D341Med (cell line): ENCODE measurements around the gene FBXL19.

Experiments used
- DNase-seq: peaks from one replicate; pipeline ENCODE4 v3.0.0; 2012; ENCODE audit warnings: low spot score

FBXL19 gene

DNA sequence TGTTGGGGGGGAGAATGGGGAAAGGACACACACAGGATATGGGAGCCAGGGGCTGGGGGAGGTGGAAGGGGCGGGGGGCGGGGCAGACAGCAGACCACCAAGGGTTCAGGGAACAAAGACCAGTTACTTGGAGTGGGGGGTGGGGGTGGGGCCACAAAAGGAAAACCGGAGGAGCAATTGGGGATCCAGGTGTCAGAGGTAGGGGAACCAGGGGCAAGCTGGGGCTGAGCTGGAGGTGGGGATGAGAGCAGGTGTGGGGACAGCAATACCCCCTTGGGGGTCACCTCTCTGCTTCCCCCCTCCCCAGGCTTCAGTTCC, 24.1 kb downstream of the FBXL19 start:
- no peak for DNase-seq

DNA sequence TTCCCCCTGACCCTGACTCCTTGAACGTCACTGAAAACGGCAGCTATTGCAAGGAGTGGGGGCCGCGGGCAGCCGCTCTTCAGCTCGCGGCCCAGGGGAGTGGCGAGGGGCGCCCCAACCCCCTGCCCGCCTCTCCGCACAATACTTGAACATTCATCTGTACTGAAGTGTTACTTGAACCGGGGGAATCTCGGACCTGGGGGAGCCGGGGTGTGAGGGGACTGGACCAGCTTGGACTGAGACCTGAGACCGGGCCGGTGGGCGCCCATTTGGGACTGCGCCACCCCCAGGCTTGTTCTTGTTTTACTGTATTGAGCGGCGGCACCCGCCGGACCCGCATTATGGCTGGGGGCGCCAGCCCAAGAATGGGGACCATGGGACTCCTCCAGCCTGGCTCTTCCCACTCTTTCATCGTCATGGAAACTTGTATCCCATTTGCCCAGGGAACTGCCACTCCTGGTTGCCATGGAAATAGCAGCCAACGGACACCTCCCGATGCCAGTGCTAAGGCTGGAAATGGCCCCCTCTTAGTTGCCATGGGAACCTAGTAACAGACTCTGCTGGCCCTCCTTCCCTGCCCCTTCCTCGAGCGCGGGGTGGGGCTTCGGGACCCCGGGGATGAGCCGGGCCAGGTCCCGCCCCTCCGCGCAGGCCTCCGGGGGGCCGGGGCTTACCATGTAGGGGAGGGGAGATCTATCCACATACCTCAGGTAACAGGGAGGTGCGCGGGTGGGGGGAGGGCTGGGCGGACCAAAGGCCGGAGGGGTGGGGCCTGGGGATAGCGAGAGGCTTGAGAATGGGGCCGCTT, 24.7 kb downstream of the FBXL19 start:
- no peak for DNase-seq

DNA sequence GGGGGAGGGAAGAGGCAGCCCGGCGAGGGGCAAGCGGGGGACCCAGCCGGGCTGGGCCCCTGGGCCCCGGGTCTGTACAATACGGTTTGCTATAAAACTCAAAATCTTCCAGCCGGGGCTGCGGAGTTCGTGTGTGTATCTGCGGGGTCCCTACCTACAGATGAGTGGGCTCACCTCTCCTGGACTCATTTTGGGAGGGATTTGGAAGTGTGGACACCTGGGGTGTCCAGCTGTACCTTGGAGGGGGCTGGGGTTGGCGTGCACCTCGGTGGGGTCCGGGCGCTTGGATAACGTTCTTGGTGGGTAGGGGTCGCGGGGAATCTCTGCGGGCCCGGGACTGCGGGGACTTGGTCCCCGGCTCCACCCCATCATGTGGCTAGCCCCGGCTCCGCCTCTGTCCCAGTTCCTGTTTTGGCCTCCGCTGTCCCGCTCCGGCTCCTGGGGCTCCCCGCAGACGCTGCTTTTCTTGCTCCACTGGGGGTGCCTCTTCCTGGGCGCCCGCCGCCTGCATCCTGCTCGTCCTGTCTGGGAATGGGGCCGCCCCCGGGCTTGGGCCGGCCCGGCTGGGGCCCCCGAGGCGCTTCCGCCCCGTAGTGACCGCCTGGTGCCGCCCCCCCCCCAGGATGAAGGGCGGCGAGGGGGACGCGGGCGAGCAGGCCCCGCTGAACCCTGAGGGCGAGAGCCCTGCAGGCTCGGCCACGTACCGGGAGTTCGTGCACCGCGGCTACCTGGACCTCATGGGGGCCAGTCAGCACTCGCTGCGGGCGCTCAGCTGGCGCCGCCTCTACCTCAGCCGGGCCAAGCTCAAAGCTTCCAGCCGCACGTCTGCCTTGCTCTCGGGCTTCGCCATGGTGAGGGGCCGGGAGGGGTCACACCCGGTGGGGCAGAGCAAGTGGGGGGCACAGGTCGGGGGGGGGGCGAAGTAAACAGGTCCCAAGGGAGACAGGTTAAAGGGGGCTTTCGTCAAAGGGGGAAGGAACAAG, 25.6 kb downstream of the FBXL19 start, which contains the start of gene ORAI3:
Gene ORAI3 (plus strand): TSS at position 402 of the 983 bp plus-strand sequence. CDS start 222 bp downstream, at position 624.
- no peak for DNase-seq

DNA sequence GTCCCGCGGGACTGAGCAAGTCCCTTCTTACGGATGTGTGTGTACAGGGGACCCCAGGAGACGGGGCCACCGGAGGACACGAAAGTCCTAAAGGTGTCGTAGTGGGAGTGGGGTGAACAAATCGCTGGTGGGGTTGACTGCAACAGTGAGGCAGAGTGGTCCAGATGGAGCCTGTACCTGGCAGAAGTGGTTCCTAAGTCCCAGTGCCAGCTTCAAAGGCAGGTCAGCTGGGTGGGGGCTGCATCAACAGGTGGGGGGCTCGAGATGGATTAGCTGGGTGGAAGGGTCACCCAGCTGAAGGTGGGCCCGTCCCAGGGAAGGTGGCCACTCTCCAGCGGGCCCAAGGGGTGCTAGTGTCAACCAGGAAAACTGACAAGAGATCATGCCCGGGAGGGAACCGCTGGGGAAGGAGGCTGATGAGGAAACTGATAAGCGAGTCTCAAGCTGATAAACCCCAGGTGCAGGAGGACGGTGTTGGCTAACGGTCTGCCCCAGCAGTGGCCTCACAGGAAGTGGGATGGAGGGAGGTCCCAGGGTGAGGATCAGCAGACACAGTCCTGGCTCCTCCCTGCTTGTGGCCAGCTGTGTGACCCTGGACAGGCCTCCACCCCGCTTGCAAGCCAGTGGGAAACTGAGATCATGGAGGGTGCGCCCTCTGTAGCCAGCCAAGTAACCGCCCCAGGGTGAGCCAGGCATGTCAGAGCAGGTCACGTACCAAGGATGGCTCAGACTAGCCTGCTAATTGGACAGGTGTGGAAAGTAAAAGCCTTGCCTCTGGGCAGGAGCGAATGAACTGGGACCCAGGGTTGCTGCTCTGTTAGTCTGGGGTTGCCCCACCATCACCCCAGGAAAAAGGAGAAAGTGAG, 26.5 kb downstream of the FBXL19 start:
- DNase-seq = no peak

DNA sequence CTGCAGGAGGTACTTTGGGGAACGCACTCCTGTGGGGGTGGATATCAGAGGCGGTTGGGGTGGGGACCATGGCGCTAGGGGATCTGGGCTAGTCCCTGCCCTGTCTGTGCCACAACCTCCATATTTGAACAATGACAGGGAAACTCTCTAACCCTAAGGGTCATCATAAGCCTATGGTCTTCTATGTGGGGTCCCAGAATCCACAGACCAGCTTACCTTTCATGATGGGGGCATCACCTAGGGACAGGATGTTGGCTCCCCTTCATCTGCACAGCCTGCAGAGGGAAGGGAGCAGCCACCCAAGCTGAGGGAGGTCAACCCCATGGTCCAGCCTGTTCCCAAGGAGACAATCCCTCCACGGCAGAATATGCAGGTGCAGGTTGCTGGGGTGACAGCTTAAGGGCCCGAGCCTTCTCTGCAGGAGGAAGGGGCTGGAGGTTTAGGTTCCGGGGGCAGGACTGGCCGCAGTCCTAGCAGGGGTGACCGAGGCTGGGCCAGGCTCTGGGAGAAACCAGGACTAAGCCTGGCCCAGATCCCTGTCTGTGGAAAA, 27.2 kb downstream of the FBXL19 start:
- no peak for DNase-seq

DNA sequence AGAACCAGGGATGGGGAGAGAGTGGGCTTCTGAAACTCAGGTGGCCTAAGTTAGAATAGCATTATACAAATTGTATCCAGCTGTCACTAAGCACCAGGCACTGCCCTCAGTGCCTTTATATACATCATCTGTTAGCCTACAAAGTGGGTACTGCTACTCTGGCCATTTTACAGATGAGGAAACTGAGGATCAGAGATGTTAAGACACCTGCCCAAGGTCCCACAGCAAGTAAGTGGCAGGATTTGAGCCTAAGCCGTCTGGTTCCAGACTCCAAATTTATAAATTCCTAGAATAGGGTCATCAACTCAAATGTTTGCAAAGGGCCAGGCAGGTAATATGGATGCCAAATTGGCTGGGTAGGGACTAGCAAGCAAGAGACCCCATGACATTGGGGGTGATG, 27.8 kb downstream of the FBXL19 start:
- no peak for DNase-seq

DNA sequence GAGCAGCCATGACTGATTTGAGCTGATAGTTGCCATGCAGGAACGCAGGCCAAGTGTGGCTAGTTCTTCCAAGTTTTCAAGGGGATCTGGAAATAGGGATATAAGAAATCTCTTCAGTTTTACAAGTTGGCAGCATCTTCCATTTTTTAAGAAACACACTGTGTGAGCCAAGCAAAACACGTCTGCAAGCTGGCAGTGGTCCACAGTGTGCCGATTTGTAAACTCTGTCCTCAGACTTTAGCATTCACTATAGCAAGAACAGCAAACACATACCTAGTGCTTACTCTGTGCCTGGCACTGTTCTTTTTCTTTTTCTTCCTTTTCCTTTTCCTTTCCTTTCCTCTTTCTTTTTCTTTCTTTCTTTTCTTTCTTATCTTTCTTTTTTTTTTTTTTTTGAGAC, 28.4 kb downstream of the FBXL19 start:
- DNase-seq = no peak

DNA sequence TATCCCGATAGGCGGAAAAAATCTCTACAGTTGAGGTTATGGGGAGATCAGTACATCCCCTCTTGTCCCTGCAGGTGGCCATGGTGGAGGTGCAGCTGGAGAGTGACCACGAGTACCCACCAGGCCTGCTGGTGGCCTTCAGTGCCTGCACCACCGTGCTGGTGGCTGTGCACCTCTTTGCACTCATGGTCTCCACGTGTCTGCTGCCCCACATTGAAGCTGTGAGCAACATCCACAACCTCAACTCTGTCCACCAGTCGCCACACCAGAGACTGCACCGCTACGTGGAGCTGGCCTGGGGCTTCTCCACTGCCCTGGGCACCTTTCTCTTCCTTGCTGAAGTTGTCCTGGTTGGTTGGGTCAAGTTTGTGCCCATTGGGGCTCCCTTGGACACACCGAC, 29.7 kb downstream of the FBXL19 start:
- DNase-seq = no peak

DNA sequence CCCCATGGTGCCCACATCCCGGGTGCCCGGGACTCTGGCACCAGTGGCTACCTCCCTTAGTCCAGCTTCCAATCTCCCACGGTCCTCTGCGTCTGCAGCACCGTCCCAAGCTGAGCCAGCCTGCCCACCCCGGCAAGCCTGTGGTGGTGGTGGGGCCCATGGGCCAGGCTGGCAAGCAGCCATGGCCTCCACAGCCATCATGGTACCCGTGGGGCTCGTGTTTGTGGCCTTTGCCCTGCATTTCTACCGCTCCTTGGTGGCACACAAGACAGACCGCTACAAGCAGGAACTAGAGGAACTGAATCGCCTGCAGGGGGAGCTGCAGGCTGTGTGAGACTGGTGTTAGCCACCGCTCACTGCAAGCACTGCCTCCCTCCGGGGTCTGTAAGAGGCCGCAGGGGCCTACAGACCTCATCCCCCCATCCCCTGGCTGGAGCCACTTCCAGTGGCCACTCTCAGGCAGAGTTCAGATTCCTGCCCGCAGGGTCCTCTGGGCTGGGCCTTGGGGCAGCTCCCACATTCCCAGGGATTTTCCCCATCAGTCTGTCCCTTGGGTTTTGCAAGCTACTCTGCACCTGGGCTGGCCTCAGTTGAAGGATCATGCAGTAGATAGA, 30.2 kb downstream of the FBXL19 start:
- peak; percentile 80 for DNase-seq

DNA sequence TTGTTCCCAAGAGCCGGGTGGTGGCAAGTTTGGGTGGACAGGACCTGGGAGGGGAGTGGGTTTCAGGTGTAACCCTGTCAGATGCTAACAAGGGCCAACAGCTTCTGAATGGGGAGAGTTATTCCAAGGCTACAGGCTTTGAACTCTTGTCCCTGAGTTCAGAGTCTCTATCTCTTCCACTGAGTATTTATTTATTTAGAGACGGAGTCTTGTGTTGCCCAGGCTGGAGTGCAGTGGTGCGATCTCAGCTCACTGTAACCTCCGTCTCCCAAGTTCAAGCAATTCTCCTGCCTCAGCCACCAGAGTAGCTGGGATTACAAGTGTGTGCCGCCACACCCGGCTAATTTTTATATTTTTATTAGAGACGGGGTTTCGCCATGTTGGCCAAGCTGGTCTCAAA, 31.6 kb downstream of the FBXL19 start:
- DNase-seq = no peak

DNA sequence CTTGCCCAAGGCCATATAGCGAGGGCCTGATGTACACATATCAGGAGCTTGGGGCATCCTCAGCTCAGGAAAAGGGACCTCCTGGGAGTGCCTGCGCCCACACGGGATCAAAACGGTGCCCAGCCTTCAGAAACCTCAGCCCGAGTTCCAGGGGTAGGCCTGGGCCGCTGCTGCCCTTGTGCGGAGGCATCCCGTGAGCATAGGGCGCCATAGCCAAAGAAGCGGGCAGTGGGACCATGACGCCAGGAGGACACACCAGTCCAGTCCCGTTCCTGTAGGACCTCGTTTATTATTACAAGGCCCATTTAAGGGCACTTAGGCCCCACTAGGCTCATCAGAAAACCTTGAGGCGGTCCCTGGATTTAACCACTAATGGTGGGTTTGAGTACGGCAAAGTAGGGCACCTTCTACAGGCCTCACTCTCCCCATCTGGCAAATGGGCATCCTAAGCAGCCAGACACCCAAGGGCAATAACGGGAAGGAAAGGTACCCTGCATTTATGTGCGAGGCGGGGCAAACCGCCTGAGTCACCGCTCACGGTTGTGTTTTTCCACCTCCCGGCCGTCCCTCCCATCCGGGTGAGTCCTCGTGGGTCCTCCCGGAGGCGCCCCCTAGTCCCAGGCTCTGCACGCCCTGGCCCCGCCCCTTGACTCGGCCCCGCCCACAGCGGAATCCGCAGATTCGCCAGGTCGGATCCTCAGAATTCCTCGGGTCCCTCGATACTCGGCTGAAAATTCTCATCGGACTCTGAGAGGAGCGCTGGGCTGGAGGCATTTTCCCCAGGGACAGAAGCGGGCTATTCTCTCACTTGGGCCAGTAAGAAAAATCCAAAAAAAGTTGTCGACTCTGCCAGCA, 33.5 kb downstream of the FBXL19 start:
- peak; percentile 89 for DNase-seq

DNA sequence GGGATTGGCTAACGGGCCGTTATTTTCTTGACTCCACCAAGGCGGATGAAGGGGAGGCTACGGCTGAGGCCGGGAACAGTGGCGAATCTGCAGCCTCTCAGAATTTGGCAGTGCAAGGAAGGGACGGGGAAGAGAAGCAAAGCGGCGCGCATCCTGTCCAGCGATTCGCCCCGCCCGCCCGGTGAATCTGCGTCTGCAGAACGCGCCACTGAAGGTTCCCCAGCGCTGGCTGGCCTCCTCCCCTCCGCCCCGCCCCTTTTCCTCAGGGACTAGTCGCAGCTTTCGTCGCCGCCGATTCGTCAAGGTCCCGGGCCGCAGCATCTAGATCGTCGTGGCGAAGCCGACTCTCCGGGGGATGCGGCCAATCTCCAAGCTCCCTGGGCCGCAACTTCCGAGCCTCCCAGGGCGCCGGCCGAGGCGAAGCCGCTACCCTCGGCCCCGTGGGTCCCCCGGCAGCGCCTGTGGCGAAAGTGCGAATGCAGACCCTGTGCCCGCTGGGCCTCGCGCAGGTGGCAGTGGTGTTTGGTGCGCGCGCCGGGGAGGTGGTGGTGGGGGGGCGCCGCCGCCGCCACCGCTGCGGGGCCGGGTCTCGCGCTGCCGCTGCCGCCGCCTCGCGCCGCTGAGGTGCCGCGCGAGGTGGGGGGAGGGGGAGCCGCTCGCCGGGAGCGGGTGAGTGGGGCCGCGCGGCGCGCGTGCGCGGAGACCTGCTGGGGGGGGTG, 34.2 kb downstream of the FBXL19 start, which contains the start of gene SETD1A:
Gene SETD1A (plus strand): TSS at position 299 of the 719 bp plus-strand sequence. CDS start 978 bp downstream, outside the sequence.
- DNase-seq = peak; percentile 95

DNA sequence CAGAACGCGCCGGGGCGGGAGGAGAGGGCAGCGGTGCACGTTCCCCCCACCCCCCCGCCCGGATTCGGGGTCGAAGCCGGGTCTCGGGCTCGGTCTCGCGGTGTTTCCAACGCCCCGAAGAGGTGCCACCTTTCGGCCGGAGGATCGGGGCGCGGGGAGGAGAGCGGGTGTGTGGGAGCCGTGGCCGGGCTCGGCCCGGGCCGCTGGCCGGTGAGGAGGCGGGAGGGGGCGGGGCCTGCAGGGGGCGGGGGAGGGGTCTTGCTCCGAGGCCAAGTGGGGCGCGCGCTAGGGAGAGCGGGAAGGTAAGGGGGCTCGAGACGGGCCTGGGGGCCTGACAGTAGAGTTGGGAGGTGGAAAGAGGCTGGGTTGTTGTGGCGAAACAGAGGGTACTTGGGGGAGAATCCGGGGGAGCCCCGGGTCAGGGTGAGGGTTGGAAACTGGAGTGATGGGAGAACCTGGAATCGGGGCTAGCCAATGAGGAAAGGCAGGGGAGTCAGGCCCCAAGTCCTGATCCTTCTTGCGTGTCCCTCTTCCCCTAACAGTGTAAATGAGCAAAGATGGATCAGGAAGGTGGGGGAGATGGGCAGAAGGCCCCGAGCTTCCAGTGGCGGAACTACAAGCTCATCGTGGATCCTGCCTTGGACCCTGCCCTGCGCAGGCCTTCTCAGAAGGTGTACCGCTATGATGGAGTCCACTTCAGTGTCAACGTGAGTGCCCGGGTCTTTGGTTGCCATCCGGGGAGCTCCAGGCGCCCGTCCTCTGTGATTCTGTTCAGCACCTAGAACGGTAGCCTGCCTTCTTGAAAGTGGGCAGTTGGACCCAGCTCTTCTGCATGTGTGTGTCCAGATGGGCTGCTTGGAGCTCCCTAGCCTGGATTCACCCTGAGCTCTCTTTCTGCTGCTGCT, 35.1 kb downstream of the FBXL19 start:
- DNase-seq = no peak

DNA sequence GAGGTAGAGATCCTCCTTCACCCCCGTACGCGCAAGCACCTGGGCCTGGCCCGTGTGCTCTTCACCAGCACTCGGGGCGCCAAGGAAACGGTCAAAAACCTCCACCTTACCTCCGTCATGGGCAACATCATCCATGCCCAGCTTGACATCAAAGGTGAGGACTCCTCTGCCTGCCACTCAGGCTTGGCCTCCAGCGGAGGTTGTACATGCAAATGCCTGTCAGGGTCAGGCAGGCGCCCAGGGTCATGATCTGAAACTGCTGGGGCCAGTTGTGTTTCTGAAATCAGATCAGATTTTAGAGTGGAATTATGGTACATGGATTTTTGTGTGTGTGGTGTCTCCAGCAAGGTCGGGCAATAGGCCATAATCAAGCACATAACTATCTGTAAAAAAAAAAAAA, 38.0 kb downstream of the FBXL19 start:
- DNase-seq = no peak

DNA sequence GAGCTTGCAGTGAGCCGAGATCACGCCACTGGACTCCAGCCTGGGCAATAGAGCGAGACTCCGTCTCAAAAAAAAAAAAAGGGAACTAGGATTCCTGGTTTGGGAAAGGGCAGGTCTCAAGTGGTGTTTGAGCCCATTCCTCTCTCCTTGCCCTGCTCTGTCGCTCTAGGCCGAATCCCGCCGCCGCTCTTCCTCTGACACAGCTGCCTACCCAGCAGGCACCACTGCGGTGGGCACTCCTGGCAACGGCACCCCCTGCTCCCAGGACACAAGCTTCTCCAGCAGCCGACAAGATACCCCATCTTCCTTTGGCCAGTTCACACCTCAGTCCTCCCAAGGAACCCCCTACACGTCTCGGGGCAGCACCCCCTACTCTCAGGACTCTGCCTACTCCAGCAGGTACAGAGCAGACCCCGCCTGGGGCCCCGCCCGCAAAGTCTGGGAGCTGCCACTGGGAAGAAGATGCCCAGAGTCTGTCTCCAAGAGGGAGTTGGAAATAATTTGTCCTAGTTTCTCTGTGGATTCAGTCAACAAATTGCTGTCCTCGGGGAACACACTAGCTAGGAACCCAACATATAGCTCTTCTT, 40.6 kb downstream of the FBXL19 start:
- no peak for DNase-seq

DNA sequence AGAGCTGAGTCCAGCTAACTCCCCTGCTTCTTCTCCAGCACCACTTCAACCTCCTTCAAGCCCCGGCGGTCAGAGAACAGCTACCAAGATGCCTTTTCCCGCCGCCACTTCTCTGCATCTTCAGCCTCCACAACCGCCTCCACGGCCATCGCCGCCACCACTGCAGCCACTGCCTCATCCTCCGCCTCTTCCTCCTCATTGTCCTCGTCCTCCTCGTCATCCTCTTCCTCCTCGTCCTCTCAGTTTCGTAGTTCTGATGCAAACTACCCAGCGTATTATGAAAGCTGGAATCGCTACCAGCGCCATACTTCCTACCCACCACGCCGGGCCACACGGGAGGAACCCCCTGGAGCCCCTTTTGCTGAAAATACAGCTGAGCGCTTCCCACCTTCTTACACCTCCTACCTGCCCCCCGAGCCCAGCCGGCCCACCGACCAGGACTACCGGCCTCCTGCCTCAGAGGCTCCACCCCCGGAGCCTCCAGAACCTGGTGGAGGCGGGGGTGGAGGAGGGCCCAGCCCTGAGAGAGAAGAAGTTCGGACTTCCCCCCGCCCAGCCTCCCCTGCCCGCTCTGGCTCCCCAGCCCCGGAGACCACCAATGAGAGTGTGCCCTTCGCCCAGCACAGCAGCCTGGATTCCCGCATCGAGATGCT, 41.3 kb downstream of the FBXL19 start:
- peak; percentile 21 for DNase-seq

DNA sequence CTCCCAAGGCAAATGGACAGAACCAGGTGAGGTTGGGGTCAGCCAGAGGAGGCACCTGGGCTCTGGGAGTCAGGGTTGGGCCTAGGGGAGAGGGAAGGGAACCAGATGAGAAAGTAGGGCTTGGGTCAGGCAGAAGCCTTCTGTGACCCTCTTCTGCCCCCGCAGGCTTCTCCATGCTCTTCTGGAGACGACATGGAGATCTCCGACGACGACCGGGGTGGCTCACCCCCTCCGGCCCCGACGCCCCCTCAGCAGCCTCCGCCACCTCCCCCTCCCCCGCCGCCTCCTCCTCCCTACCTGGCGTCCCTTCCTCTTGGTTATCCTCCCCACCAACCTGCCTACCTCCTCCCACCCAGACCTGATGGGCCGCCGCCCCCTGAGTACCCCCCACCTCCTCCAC, 42.1 kb downstream of the FBXL19 start:
- DNase-seq = peak; percentile 20
